ENCODE results near the gene COA6.

The COA6 gene

DNA sequence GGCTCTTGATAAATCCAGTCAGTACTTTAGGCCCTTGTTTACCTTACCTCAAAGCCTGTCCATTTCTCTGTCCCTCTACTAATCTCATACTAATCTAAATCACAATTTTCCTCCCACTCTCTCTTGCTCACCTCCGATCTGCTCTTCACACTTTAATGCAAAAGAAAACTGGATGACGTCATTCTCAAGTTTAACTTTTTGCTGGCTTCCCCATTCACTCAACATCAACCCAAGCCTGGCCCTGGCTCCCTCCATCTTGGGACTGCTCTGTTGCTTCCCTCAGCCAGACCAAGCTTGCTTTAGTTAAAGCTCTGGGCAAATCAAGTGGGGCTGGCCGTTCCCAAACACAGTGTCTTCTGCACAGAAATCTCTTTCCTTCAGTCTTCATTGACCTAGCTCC, 29.7 kb downstream of the COA6 start:
- TF ChIP-seq CTCF (IDR thresholded peaks at IDR 0.05; ENCODE audit: insufficient read depth, low read length), result no peak
- no peak for TF ChIP-seq SPI1 (IDR thresholded peaks at IDR 0.05; ENCODE audit: borderline replicate concordance, low read depth)
- no peak for TF ChIP-seq POLR2AphosphoS5 (IDR thresholded peaks at IDR 0.05; ENCODE audit: low read depth)
- TF ChIP-seq REST (IDR thresholded peaks at IDR 0.05; ENCODE audit: insufficient replicate concordance, low read depth), result no peak
- TF ChIP-seq GABPA (IDR thresholded peaks at IDR 0.05; ENCODE audit: low read depth), result no peak
- H3K27ac ChIP-seq (replicated peaks), result no peak overlapping the region
- H3K27me3 ChIP-seq (ENCODE audit: insufficient read depth, poor library complexity, severe bottlenecking), result no peaks in the 10 kb centered on the region
- no peak overlapping the region for H3K4me3 ChIP-seq (replicated peaks; ENCODE audit: insufficient read depth, low read length)
- no peak for DNase-seq (ENCODE audit: low read depth in 1 of 2, low spot score in 1 of 2)

DNA sequence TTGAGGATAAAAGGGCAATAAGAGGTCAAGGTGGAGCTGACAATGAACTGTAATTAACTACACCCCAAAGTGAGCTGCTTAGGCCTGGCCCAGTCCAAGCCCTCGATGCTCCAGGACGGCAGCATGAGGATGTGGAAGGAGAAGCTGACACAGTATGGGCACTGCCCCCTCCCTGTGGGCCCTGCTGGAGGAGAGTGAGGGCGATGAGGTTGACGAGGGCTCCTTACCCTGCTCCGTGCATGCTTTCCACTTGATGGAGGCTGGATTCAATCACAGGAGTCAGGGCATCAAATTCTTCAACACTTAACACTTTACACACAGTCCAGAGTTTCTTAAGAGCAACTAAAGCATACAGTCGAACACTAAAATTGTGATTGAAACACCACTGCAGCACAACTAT, 32.4 kb downstream of the COA6 start:
- Histone ChIP-seq H3K27me3 (ENCODE audit: insufficient read depth, poor library complexity, severe bottlenecking) (no peaks in the 10 kb centered on the region), H3K4me3 (replicated peaks; ENCODE audit: insufficient read depth, low read length) (no peak overlapping the region), H3K27ac (replicated peaks) (no peak overlapping the region)
- no peak for DNase-seq (ENCODE audit: low read depth in 1 of 2, low spot score in 1 of 2)
- no peak for TF ChIP-seq GABPA (IDR thresholded peaks at IDR 0.05; ENCODE audit: low read depth)
- no peak for TF ChIP-seq POLR2AphosphoS5 (IDR thresholded peaks at IDR 0.05; ENCODE audit: low read depth)
- TF ChIP-seq SPI1 (IDR thresholded peaks at IDR 0.05; ENCODE audit: borderline replicate concordance, low read depth), result no peak
- no peak for TF ChIP-seq CTCF (IDR thresholded peaks at IDR 0.05; ENCODE audit: insufficient read depth, low read length)
- TF ChIP-seq REST (IDR thresholded peaks at IDR 0.05; ENCODE audit: insufficient replicate concordance, low read depth), result no peak

GRCh38 chr1:234406871-234407270, 33.6 kb downstream of the COA6 start:
- TF ChIP-seq SPI1 (IDR thresholded peaks at IDR 0.05; ENCODE audit: borderline replicate concordance, low read depth) (no peak), GABPA (IDR thresholded peaks at IDR 0.05; ENCODE audit: low read depth) (no peak), POLR2AphosphoS5 (IDR thresholded peaks at IDR 0.05; ENCODE audit: low read depth) (no peak), REST (IDR thresholded peaks at IDR 0.05; ENCODE audit: insufficient replicate concordance, low read depth) (no peak), CTCF (IDR thresholded peaks at IDR 0.05; ENCODE audit: insufficient read depth, low read length) (no peak)
- no peak overlapping the region for H3K4me3 ChIP-seq (replicated peaks; ENCODE audit: insufficient read depth, low read length)
- no peak for DNase-seq (ENCODE audit: low read depth in 1 of 2, low spot score in 1 of 2)
- no peaks in the 10 kb centered on the region for H3K27me3 ChIP-seq (ENCODE audit: insufficient read depth, poor library complexity, severe bottlenecking)
- H3K27ac ChIP-seq (replicated peaks), result no peak overlapping the region

Measured in HL-60 (cell line).